Measurements from ENCODE around the gene FOXO6.

Gene FOXO6

DNA sequence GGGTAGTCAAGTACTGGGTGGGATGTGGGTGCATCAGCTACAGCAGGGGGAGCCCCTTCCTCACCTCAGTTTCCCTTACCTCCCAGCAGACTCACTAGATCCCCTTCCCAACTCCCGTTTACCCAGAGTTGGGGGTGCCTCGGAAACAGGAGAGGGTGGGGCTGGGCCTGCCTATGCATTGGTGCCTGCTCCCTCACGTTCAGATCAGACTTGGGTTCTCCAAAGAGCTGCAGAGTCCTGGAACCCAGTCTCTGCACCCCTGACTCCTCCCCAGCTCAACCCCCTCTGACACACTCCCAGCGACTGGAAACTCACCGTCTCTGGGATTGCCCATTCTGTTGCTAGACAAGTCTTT, 6.0 kb downstream of the FOXO6 start:
- DNase-seq (ENCODE audit: low spot score): no peak

DNA sequence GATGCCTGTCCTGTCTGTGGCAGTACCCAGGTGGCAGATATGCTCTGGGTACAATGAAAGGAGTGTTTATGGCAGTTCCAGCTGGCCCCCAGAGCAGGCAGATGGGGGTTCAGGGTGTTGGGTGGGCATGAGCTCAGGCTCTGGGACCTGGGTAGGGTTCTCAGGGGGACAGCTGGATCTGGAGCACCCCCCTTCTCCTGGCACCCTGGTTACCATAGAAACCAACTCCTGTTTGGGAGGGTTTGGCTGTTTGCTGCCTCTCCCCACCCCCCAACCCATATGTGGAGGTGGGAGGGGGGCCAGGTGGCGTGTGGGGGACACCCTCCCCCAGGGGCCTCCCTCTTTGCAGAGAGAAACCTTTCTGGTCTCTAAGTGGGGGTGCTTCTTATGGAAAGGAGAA, 7.1 kb downstream of the FOXO6 start:
- no peak for DNase-seq (ENCODE audit: low spot score)

DNA sequence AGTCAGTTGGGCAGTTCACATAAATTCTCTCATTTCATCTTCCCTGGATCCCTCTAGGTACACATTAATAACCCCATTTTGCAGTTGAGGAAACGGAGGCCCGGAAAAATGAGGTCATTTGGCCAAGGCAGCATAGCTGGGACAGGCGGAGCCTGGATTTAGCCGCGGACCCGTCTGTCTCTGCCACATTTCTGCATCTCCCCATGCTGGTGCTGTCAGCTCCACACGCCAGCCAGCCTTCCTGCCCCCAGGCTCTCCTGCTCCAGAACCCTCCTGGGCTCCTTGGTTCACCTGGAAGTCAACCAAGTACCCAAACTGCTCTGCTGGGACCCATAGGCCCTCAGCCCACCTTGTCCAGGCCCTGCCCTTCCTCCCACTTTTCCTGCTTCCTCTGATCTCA, 7.6 kb downstream of the FOXO6 start:
- DNase-seq (ENCODE audit: low spot score): no peak

DNA sequence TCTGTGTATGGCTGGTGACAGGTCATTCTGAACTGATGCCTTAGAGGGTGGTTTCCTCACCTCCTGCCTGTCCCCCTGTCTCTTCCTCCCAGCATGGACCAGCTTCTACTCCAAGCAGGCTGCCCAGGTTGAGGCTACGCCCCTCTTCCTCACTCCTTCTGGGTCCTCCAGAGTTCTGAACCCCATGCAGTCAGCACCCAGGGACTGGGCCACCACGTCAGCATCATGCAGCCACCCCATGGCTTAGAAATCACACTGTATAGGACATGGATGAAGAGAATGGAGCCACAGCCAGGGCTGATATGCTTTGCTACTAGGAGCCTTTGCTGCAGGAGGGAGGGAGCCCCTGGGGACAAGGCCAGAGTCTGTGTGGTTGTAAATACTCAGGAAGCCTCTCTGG, 8.3 kb downstream of the FOXO6 start:
- no peak for DNase-seq (ENCODE audit: low spot score)

DNA sequence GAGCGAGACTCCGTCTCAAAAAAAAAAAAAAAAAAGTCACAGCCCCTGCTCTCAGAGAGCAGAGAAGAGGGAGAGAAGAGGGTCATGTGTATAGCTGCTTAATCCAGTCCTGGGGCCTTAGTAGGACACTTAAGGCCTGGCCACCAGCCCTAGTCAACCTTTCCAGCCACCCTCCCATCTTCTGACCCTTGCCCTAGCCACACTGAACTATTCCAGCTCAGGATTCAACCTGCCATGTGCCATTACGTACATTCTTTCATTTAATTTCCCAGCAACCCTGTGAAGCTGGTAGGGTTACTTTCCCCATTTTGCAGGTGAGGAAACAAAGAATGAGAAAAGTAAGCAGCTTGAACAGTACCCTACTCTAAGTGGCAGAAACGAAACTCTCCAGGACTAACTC, 9.0 kb downstream of the FOXO6 start:
- DNase-seq (ENCODE audit: low spot score): no peak

DNA sequence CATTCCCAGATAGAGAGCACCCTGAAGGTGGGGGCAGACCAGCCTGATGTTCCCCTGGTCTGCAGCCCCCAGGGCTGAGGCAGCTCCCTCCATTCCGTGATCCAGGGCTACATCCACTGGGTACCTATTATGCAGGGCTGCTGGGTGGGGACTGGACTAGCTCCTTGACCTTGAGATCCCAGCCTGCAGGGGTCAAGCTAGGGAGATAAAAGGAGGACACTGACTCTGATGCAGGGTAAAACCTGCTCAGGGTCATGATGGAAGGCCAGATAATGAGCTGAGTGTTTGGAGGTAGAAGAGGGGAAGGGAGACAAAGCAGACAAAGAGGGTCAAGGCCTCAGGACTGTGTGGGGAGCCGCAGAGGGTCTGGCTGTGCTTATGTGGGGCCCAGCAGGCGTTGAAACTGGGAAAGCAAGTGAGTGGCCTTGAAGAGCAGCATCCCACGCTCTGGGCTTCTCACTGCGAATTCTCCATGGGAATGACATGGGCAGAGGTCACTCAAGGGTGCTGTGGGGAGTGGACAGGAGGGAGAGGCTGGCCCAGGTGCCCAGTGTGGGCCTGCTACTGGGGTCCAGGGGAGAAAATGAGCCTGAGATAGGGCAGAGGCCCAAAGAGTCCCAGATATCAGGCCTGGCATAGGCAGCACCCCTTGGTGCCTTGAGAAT, 9.7 kb downstream of the FOXO6 start:
- no peak for DNase-seq (ENCODE audit: low spot score)

DNA sequence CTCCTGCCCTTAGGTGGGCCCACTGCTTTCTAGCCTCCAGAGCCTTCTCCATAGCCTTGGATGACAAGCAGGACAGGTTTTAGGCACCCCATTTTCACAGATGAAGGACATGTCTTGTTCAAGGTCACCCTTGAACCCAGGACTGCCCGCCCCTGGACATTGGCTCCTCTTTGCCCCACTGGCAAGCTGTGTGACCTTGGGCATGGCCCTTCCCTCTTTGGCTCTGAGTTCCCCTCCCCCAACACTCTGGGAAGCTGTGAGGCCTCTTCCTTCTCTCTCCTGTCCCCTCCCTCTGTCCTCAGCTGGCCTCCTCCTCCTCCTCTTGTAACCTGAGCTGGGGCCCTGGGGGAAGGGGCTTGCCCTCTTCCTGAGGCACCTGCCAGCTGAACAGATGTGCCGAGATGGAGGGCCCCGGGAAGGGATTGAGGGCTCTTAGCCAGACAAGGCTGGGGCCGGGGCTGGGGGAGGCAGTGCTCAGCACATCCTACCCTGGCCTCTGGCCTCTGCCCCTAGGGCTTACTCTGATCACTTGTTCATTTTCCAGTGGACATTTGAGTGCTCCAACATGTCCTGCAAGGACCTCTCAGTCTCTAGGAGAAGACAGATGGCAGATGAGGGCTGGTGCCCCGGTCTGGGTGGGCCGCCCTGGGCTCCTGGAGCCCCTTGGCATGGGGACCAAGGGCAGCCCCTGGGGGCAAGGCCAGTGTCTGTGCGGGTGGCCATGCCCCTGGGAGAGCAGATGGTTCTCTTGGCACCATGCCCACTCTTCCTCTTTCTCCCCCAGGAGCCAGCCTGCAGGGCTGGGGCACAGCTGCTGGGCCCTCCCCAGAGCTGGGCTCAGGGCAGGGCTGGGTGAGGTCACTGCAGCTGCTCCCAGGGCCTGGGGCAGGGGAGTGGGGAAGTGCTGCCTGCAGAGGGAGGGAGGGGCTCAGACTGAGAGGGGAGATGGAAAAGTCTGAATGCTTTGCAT, 10.7 kb downstream of the FOXO6 start:
- no peak for DNase-seq (ENCODE audit: low spot score)

DNA sequence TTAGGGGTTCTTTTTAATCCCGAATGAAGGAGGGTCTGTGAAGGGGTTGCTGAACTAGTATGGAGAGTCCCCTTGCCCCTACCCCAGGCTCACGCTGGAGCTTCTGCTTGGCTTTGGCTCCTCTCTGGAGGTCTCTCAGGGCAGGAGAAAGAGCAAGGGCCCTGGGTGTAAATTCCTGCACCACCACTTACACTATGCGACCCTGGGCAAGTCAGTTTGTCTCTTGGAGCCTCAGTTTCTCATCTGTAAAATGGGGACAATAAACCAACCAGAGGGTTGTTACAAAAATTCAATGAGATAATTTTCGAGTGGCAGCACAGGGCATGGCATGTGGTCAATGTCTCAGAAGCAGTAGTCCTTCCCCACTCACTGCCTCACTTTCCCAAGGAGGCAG, 11.4 kb downstream of the FOXO6 start:
- no peak for DNase-seq (ENCODE audit: low spot score)

DNA sequence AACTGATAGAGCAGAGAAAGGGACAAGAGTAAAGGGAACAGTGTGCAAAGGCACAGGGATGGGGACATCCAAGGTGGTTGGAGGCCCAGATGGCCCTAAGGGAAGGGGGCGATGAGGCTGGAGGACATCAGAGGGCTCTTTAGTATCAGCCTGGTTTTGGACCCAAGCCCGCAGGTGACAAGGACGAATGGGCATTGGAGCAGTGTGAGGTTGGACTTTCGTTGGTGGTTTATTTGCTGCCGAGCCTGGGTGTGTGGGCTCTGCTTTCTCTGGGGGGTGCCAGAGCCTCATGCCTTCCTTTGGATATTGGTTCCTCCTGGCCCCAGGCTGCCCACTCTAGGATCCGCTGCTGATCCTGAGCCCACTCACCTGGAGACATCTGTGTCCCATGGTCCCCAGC, 12.1 kb downstream of the FOXO6 start:
- DNase-seq (ENCODE audit: low spot score): no peak

DNA sequence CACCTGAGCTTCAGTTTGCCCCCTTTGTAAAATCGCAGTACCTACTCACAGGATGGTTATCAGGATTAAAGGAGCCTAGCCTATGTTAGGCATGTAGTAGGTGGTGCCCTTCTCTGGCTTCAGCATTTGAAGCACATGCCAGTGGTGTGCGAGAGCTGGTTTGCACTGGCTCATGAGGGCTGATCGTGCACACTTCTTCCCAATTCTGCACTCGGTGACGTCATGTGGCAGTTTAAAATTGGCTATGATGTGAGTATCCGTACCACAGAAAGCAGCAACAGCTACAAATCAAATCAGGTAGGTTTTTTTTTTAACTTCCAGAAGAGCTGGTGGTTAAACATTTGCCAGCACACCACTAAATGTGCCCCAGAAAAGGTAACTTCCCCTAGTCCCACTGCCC, 13.5 kb downstream of the FOXO6 start:
- DNase-seq (ENCODE audit: low spot score): no peak

DNA sequence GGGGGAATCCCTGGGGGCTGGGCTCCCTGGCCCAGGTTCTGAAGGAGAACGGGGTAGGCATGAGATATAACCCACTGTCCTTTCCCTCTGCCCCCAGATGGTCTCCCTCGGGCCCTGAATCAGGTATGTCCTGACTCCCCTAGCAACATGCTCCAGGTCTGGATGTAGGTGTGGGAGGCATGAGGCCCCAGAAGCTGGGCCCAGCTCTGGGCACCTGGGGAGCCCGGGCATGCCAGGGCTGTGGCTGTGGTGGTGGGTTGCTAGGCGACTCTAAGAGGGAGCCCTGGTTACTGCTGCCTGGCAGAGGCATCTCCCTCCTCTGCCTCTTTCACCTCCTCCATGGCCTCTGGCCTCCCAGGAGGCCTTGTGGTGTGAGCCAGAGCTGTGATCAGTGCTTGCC, 16.2 kb downstream of the FOXO6 start:
- no peak for DNase-seq (ENCODE audit: low spot score)

DNA sequence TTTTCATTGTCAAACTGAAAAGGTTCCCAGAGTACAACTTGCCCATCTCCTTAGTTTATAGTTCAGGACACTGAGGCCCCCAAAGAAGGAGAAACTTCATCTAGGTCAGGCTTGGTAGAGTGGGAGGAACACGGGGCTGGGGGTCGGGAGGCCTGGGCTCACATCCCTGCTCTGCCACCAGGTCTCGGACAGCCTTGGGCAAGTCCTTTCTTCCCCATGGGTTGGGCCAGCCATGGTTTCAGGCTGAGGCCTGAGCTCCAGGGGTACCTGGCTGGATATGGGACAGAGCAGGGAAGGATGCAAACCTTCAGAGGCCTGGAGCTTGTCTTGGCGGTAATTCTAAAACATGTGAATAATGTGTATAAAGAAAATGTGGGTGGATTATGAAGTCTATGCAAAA, 17.0 kb downstream of the FOXO6 start:
- DNase-seq (ENCODE audit: low spot score): no peak

DNA sequence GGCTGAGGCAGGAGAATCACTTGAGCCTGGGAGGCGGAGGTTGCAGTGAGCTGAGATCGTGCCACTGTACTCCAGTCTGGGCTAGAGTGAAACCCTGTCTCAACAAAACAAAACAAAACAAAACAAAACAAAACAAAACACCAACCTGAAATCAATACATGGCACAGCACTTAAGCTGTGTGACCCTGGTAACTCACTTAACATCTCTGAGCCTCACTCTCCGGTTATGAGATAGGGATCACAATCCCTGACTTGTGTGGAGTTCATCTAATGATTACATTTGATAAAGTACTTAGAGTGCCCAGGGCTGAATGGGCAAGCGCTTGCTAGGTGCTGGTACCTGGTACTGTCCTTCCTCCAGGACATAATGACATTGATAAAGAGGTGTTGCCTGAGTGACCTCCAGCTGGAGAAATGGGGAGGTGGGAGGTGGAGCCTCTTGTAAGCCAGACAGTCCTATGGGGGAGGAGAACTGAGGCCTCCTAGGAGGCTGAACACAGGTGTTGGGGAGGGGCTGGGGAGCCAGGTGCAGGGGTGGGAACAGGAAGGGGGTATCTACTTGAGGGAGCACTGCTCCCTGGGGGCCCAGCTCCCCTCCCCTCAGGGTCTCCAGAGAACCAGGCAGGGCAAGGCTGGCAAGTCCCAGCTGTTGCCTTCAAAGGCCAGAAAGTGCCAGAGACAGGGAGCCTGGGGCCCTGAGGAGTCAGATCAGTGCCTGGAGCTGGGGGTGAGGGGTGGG, 17.9 kb downstream of the FOXO6 start:
- DNase-seq (ENCODE audit: low spot score): no peak

DNA sequence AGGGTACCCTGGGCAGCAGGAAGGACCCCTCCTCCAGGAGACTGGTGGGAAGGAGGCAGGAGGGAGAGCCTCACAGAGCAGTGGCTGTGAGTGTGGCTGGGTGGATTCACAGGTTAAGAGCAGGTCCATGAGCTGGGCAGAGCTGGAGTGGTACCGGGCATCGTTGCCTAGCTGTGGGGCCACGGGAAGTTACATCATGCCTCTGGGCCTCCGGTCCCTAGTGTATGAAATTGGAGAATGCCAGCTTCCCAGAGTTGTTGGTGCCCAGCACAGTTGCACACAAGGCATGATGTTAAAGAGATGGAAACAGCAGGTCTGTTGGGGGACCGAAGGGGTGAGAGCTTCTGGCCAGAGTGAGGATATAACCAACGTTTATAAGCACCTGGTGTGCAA, 18.5 kb downstream of the FOXO6 start:
- DNase-seq (ENCODE audit: low spot score): no peak

DNA sequence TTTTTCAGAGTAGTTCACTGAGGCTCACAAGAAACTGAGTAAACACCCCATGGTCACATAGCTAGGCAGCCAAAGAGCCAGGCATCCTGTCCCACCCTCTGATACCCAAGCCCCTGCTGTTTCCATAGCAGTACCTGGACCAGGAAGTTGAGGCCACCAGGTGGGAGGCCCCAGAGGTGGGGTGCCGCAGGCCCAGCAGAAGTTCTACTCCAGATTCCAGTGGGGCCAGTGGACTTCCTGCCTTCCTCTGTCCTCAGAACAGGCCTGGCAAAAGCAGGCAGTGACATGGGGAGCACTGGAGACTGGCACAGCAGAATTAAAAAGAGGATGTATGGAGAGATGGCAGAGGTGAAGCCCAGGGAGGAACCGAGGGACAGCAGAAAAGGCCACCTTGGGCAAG, 19.0 kb downstream of the FOXO6 start:
- DNase-seq (ENCODE audit: low spot score): no peak

DNA sequence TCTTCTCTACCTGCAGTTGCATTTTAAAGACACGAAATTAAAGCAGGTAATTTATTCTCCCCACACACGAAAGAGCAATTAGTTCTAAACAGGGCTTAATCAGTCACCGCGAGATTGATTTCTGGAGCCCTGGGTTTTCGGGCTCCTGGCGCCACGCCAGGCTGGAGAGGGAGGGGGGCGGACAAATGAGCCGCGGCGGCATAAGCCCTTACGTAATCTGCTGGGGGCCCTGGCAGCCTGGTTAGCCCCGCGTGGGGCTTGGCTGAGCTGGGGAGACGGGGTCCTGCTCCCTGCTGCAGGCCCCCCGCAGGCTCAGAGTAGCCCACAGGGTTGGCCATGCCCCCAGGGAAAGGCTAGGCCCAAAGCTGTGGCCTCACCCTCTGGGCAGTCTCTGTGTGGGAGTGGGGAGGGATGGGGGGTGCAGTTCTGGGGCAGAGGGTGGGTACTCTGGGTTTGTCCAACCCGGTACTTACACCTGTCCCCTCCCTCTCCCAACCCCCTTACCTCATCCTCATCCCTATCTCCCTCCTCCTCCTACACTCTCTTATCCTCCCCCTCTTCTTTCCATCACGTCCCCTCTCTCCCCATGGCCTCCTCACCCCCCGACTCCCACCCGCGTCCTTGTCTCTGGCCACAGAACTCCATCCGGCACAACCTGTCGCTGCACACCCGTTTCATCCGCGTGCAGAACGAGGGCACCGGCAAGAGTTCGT, 19.9 kb downstream of the FOXO6 start:
- no peak for DNase-seq (ENCODE audit: low spot score)

DNA sequence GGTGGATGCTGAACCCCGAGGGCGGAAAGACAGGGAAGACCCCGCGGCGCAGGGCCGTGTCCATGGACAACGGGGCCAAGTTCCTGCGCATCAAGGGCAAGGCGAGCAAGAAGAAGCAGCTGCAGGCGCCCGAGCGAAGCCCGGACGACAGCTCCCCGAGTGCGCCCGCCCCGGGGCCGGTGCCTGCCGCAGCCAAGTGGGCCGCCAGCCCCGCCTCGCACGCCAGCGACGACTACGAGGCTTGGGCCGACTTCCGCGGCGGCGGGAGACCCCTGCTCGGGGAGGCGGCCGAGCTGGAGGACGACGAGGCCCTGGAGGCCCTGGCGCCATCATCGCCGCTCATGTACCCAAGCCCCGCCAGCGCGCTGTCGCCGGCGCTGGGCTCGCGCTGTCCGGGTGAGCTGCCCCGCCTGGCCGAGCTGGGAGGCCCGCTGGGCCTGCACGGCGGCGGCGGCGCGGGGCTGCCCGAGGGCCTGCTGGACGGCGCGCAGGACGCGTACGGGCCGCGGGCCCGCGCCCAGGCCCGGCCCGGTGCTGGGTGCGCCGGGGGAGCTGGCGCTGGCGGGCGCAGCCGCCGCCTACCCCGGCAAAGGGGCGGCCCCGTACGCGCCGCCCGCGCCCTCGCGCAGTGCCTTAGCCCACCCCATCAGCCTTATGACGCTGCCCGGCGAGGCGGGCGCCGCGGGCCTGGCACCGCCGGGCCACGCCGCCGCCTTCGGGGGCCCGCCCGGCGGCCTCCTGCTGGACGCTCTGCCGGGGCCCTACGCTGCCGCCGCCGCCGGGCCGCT, 20.7 kb downstream of the FOXO6 start:
- no peak for DNase-seq (ENCODE audit: low spot score)

DNA sequence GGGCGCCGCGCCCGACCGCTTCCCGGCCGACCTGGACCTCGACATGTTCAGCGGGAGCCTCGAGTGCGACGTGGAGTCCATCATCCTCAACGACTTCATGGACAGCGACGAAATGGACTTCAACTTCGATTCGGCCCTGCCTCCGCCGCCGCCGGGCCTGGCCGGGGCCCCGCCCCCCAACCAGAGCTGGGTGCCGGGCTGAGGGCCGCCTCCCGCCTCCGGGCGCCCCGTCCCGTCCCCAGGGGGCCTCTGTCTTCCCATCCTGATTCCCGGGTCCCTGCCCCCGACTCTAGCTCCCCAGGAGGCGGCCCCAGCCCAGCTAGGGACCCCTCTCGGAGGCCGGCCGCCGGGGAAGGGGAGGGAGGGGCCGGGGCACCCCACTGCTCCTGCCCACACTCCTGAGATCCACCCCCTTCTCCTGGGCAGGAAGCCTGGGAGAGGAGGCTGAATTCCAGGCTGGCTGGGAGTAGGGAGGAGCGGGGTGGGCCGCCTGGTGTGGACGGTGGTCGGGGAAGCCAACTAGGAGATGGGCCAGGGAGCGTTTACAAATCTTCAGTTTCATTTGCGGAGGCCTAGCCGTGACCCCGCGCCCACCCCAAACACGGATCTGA, 21.4 kb downstream of the FOXO6 start:
- DNase-seq (ENCODE audit: low spot score): no peak

DNA sequence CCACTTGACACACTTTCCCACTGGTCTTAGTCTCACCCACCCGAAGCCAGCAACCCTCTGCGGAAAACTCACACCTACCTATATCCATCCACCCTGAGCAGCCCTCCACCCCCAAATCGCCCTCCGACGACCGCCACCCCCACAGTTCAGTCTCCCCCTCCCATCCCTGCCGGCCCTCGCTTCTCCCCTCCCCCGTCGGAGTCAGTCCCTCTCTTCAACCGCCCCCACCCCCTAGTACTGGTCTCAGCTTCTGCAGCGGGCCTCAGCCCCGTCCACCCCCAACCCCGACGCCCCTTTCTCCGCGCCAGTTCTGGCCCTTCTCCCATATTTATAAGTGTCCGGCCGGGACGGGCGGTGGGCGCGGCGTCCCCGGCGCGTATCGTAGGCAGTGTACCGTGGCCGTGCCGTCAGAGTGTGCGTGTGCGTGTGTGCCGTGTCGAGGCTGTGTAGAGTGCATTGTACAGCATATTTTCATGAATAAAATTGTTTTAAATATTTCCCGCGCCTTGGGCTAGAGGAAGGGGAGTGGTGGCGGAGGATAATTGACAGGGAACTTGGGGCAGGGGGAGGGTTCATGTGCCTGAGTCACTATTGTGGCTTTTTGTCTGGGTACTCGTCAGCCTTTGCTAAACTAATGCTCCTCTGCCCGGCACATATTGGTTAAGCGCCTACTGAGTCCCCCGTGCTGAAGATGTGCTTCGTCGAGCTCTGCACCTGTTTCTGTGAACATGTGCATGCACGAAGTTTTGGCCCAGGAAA, 22.0 kb downstream of the FOXO6 start:
- DNase-seq (ENCODE audit: low spot score): no peak

DNA sequence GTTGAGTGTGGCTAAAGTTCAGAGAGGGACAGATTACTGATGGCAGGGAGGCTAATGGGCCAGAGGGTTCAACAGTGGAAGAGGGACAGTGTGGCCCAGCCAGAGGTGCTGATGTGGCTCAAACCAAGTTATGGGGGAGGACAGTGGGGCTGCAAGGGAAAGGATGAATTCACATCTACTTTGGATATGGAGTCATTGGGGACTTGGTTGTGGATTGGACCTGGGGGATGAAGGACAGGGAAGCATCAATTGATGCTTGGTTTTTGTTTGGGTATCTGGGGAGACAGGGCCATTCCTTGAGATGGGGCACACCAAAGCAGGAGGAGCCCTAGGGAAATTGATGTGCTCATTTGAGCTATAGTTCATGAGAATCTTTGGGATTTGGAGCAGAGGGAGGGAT, 23.3 kb downstream of the FOXO6 start:
- DNase-seq (ENCODE audit: low spot score): no peak
